Thyroid gland (tissue), 4 donors: ENCODE results near the gene APOO. TPM values are rescaled to one million over a fixed set of nuclear protein-coding genes. Genes with fewer than 3 reads are reported as not detected.

Experiments
- DNase-seq, 2 donors: peaks; one replicate each; pipeline ENCODE4 v3.0.0-alpha.2; 2019
- H3K27ac ChIP-seq, 3 donors: fragments of 200-600 bp; sonication (generic); 1 replicate in 2 of 3; 2 replicates in 1 of 3; pipeline ENCODE4 v1.5.1; 2016 to 2019; ENCODE audit warnings: mild to moderate bottlenecking in 1 of 3, moderate library complexity in 1 of 3
- H3K27me3 ChIP-seq: fragments of 200-600 bp; sonication (generic); one replicate; pipeline ENCODE4 v1.5.1; 2019
- H3K36me3 ChIP-seq, 2 donors: fragments of 200-600 bp; sonication (generic); one replicate each; pipeline ENCODE4 v1.5.1; 2016 to 2019
- H3K4me1 ChIP-seq, 2 donors: fragments of 200-600 bp; sonication (generic); one replicate each; pipeline ENCODE4 v1.5.1; 2017 to 2019
- H3K4me3 ChIP-seq, 3 donors: fragments of 200-600 bp; sonication (generic); replicated peaks in 1 of 3; 1 replicate in 2 of 3; 2 replicates in 1 of 3; pipeline ENCODE4 v1.5.1; 2016; ENCODE audit warnings: mild to moderate bottlenecking in 1 of 3
- H3K9me3 ChIP-seq: fragments of 200-600 bp; sonication (generic); one replicate; pipeline ENCODE4 v1.5.1; 2017
- CTCF ChIP-seq, 6 experiments: fragments of 200-600 bp in 3 of 6; fragments of 450-650 bp in 3 of 6; sonication (generic) in 3 of 6; IDR thresholded peaks; one replicate each; pipeline ENCODE4 v1.5.1; 2016 to 2019; ENCODE audit warnings: antibody characterized with exemption in 6 of 6, mild to moderate bottlenecking in 2 of 6, inconsistent platforms in 1 of 6, moderate library complexity in 1 of 6
- POLR2A ChIP-seq, 2 donors: fragments of 450-650 bp; IDR thresholded peaks; one replicate each; pipeline ENCODE4 v1.6.1; 2017; ENCODE audit warnings: antibody characterized with exemption in 2 of 2, mild to moderate bottlenecking in 2 of 2, moderate library complexity in 1 of 2
- WGBS, 2 donors: methylation state at CpG; one replicate each; pipeline ENCODE4 v1.1.5; 2017; 5-methylcytosine and 5-hydroxymethylcytosine counted together
- intact Hi-C: fragments of 100-400 bp; cut with DNase I; formaldehyde crosslinking; loops from one replicate; pipeline ENCODE4 v1.15.1; 2023
- total RNA-seq, 4 donors: library from RNA; depleted of rRNA; stranded (reverse); fragments of >200 nt; gene quantifications; one replicate each; pipeline ENCODE4 v1.2.3, GENCODE V29; 2016

APOO gene
- total RNA-seq, 4 donors from 2014 or later = 12.6 to 34.8 (median 22.5) TPM

DNA sequence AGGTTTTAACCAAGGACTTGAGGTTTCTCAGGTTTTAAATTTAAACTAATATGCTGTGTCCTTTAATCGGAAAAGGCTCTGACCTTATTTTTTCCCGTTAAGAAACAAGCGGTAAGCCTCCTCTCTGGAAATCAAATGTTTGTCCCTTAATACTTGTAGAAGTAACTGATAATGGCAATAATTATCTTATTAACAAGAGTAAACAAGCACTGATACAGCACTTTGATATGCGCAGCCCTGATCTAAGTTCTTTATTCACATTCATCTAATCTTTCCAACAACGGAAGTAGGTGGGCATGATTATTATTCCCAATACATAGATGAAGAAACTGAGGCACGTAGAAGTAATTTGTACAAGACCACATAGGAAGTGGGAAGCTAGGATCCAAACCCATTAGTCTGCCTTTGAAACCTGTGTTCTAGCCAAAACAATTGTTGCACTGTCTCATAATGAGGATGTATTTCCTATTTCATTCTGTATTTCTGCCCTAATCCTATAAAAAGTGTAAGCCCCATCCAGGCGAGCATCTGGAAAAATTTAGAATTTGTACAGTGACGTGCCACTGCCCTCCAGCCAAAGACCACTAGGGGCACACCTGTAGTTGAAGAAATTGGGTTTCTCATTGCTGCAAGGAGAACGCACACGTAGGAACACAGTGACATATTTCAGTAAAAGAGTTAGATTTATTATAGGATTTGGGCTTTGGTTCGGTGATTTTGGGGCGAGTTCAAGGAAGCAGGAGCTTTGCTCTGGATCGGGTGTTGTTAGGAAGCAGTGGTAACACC, 674 bp upstream of the APOO start:
- TF ChIP-seq CTCF (IDR thresholded peaks at IDR 0.05) (peak in 1 of 6 experiments; percentile 22), POLR2A (IDR thresholded peaks at IDR 0.05) (no peak)
- intact Hi-C loops = no loop called here
- DNase-seq = peak in 1 of 2 donors; percentile 4
- Histone ChIP-seq H3K9me3 (no peaks in the 10 kb centered on the region), H3K4me1 (no peaks in the 10 kb centered on the region), H3K27ac (peak overlapping the region; percentile 82 to 93 (median 85)), H3K36me3 (no peaks in the 10 kb centered on the region), H3K27me3 (no peaks in the 10 kb centered on the region), H3K4me3 (peak overlapping the region in 2 of 3 donors; percentile 20 to 39)
- 34 to 40% methylated on average over 13 of the region's 13 CpGs for whole genome bisulfite sequencing, 2 donors

GRCh38 chrX:23907111-23907497, 634 bp downstream of the APOO start:
- intact Hi-C loops = no loop called here
- 3 to 5% methylated on average over 5 to 6 of the region's 12 CpGs for WGBS, 2 donors
- no peak for DNase-seq

GRCh38 chrX:23904096-23904495, 3.6 kb downstream of the APOO start:
- H3K36me3 ChIP-seq = no peaks in the 10 kb centered on the region
- no peak for DNase-seq
- 73 to 79% methylated on average over 2 of the region's 2 CpGs for WGBS, 2 donors
- no peak overlapping the region for H3K27ac ChIP-seq
- intact Hi-C loops = loop anchor here (5.0 kb wide), 1 partner anchor 212 kb away; no protein-coding TSS in a partner anchor
- no peaks in the 10 kb centered on the region for H3K27me3 ChIP-seq
- H3K9me3 ChIP-seq = no peaks in the 10 kb centered on the region
- H3K4me3 ChIP-seq = no peak overlapping the region
- H3K4me1 ChIP-seq = peaks cover 5 to 31% of the 10 kb centered on the region in 2 donors
- no peak for TF ChIP-seq POLR2A (IDR thresholded peaks at IDR 0.05)
- no peak for TF ChIP-seq CTCF (IDR thresholded peaks at IDR 0.05)

More at GRCh38 chrX:23907111-23907497, 634 bp downstream of the APOO start:
- Histone ChIP-seq H3K36me3 (no peaks in the 10 kb centered on the region), H3K4me1 (peaks cover 2 to 3% of the 10 kb centered on the region in 2 donors), H3K27ac (peak overlapping the region; percentile 63 to 85 (median 82)), H3K4me3 (peak overlapping the region in 2 of 3 donors; percentile 39 to 53), H3K27me3 (no peaks in the 10 kb centered on the region), H3K9me3 (no peaks in the 10 kb centered on the region)
- no peak for TF ChIP-seq POLR2A (IDR thresholded peaks at IDR 0.05)
- no peak for TF ChIP-seq CTCF (IDR thresholded peaks at IDR 0.05)

- Histone ChIP-seq H3K27ac (peak overlapping the region; percentile 29 to 57 (median 55)), H3K4me3 (no peak overlapping the region), H3K4me1 (peaks cover 5 to 38% of the 10 kb centered on the region in 2 donors), H3K27me3 (no peaks in the 10 kb centered on the region), H3K36me3 (no peaks in the 10 kb centered on the region), H3K9me3 (no peaks in the 10 kb centered on the region)
- whole genome bisulfite sequencing, 2 donors = 0 to 2% methylated on average over 2 of the region's 2 CpGs
- intact Hi-C loops = loop anchor here (5.0 kb wide), 1 partner anchor 210 kb away; no protein-coding TSS in a partner anchor
- no peak for DNase-seq
- TF ChIP-seq POLR2A (IDR thresholded peaks at IDR 0.05) = no peak
- TF ChIP-seq CTCF (IDR thresholded peaks at IDR 0.05) = peak in 5 of 6 experiments; percentile 18 to 79 (median 52)
These were observed 5.3 kb downstream of the APOO start for GRCh38 chrX:23902419-23902818.

- Histone ChIP-seq H3K27ac (peak overlapping the region; percentile 55 to 66 (median 57)), H3K27me3 (no peaks in the 10 kb centered on the region), H3K4me1 (peaks cover 5 to 38% of the 10 kb centered on the region in 2 donors), H3K36me3 (no peaks in the 10 kb centered on the region), H3K4me3 (no peak overlapping the region), H3K9me3 (no peaks in the 10 kb centered on the region)
- intact Hi-C loops = loop anchor here (5.0 kb wide), 1 partner anchor 210 kb away; no protein-coding TSS in a partner anchor
- WGBS, 2 donors = 18 to 20% methylated on average over 1 of the region's 1 CpG
- TF ChIP-seq CTCF (IDR thresholded peaks at IDR 0.05) (peak in 5 of 6 experiments; percentile 15 to 79 (median 65)), POLR2A (IDR thresholded peaks at IDR 0.05) (no peak)
- peak; percentile 51 to 57 for DNase-seq
These were observed 5.9 kb downstream of the APOO start for GRCh38 chrX:23901805-23902204.
